Measurements from ENCODE around the gene APBB1IP. TPM values are rescaled to one million over a fixed set of nuclear protein-coding genes. Genes with fewer than 3 reads are reported as not detected.

The APBB1IP gene
- total and polyA plus RNA-seq, 9 of the 15 experiments (the other 6 are each of a cell fraction or from before 2014, with no cell fraction given), result 0.03 to 0.11 (median 0.06) TPM; not detected in 4

GRCh38 chr10:26517141-26517867 is 79.2 kb downstream of the APBB1IP start:
- Histone ChIP-seq H3K9me1 (ENCODE audit: control insufficient read depth, insufficient read depth, low read length) (no peaks in the 10 kb centered on the region), H3K27ac (ENCODE audit: extremely low read depth, low read depth, low read length) (no peak overlapping the region), H3K9me3 (replicated peaks; ENCODE audit: control insufficient read depth, insufficient read depth, low read depth, low read length) (no peaks in the 10 kb centered on the region), H3K79me2 (ENCODE audit: control insufficient read depth, insufficient read depth, low read length) (no peaks in the 10 kb centered on the region), H3K36me3 (ENCODE audit: control insufficient read depth, insufficient read depth, low read length) (no peaks in the 10 kb centered on the region), H3K4me2 (ENCODE audit: insufficient read depth, low read length) (no peak overlapping the region), H2AFZ (ENCODE audit: low read depth, low read length) (no peak overlapping the region), H3K27me3 (ENCODE audit: control insufficient read depth in 2 of 2, insufficient read depth in 2 of 2, low read length in 2 of 2) (no peaks in the 10 kb centered on the region), H3K4me1 (replicated peaks in 1 of 2; ENCODE audit: control insufficient read depth in 2 of 2, insufficient read depth in 2 of 2, low read length in 2 of 2) (no peaks in the 10 kb centered on the region; a peak in 1 of 5 replicates), H3K9ac (ENCODE audit: insufficient read depth in 1 of 2, low read depth in 2 of 2, low read length in 2 of 2) (no peak overlapping the region), H3K4me3 (no peak overlapping the region), H4K20me1 (replicated peaks; ENCODE audit: control insufficient read depth, insufficient read depth, low read length) (no peaks in the 10 kb centered on the region)
- ChIA-PET POLR2A (interaction anchor here (1.1 to 1.2 kb wide), 2 partner anchors 9 to 560 kb away, joined by 3 read pairs; no protein-coding TSS in a partner anchor), CTCF (ENCODE audit: low intra/inter-chr PET ratio) (no interaction called here)
- DNase-seq (ENCODE audit: extremely low read depth in 1 of 4, low spot score in 3 of 4) (no peak), ATAC-seq (no peak), FAIRE-seq (no peak)
- in situ Hi-C loops (cut with MboI) (no loop called here), intact Hi-C loops (cut with micrococcal nuclease) (no loop called here)
- BruUV-seq (replicated peaks), result no TSS peak
- TF ChIP-seq FIP1L1 (IDR thresholded peaks at IDR 0.05; ENCODE audit: low read depth, low read length, poor library complexity, severe bottlenecking) (no peak), FOXA3 (CRISPR knock-in tag; conservative IDR thresholded peaks at IDR 0.05 in 1 of 2, IDR thresholded peaks at IDR 0.05 in 1 of 2) (no peak), CEBPZ (IDR thresholded peaks at IDR 0.05; ENCODE audit: borderline replicate concordance, low read depth, low read length) (no peak), SRF (CRISPR knock-in tag; IDR thresholded peaks at IDR 0.05) (no peak), SPI1 (IDR thresholded peaks at IDR 0.05; ENCODE audit: borderline replicate concordance, low read depth, low read length) (peak; percentile 49; the same call in 1 of the 2 replicates)
- 3% methylated on average over 8 of the region's 9 CpGs for WGBS (ENCODE audit: insufficient coverage, low coverage, missing lambda C conversion rate)

Data from K562 (cell line).